Amygdala (tissue), 56 donors: ENCODE data around the gene BICDL2.

ENCODE experiments used
- DNase-seq, 56 donors: peaks; one replicate each; lab custom pipeline; 2025; lab: John Stamatoyannopoulos, UW

The BICDL2 gene

GRCh38 chr16:3013998-3014690 lies 22.6 kb downstream of the BICDL2 start:
- no peak for DNase-seq

GRCh38 chr16:3013491-3013951 lies 23.2 kb downstream of the BICDL2 start:
- DNase-seq, result no peak

GRCh38 chr16:3012828-3013420 lies 23.8 kb downstream of the BICDL2 start, which contains the start of gene CLDN9:
TSS of gene CLDN9 (plus strand) at chr16:3012923. CDS start at chr16:3013363, 440 bp downstream.
- DNase-seq, result no peak

- DNase-seq, result no peak
Measured at GRCh38 chr16:3012246-3012645, 24.5 kb downstream of the BICDL2 start.

GRCh38 chr16:3010510-3010909 lies 26.2 kb downstream of the BICDL2 start:
- DNase-seq, result no peak

- DNase-seq, result no peak
Measured at GRCh38 chr16:3009568-3010390, 27.0 kb downstream of the BICDL2 start.

GRCh38 chr16:3008690-3009037 lies 28.1 kb downstream of the BICDL2 start:
- no peak for DNase-seq

- DNase-seq, result peak in 8 of 56 donors; percentile 2 to 29 (median 12)
Measured at GRCh38 chr16:3007957-3008689, 28.6 kb downstream of the BICDL2 start.

- no peak for DNase-seq
Measured at GRCh38 chr16:3007059-3007956, 29.4 kb downstream of the BICDL2 start.

GRCh38 chr16:3004781-3005284 lies 31.9 kb downstream of the BICDL2 start:
- DNase-seq, result no peak

- DNase-seq, result peak in 1 of 56 donors; percentile 33
Measured at GRCh38 chr16:3004319-3004718, 32.4 kb downstream of the BICDL2 start.

GRCh38 chr16:3003582-3004270 lies 33.0 kb downstream of the BICDL2 start:
- DNase-seq, result peak; percentile 63 to 99 (median 96)

GRCh38 chr16:3001316-3001715 lies 35.4 kb downstream of the BICDL2 start:
- no peak for DNase-seq

- no peak for DNase-seq
Measured at GRCh38 chr16:3000540-3000939, 36.2 kb downstream of the BICDL2 start.

GRCh38 chr16:2999929-3000328 lies 36.8 kb downstream of the BICDL2 start:
- DNase-seq, result no peak

GRCh38 chr16:2996298-2996697 lies 40.4 kb downstream of the BICDL2 start:
- DNase-seq, result no peak

GRCh38 chr16:2992383-2993081 lies 44.2 kb downstream of the BICDL2 start:
- DNase-seq, result no peak
